GM18861 (cell line): Measurements from ENCODE around the gene C10orf90.

Experiments used
- ATAC-seq: cut with Tn5 transposase; IDR thresholded peaks from one replicate; pipeline ENCODE4 v1.9.1; 2021; ENCODE audit not compliant: unreplicated experiment

C10orf90 gene

GRCh38 chr10:126637501-126637900 is 33.0 kb downstream of the C10orf90 start:
- ATAC-seq = no peak

- ATAC-seq = no peak
Measured at GRCh38 chr10:126634911-126635310, 35.6 kb downstream of the C10orf90 start.

- ATAC-seq = no peak
Measured at GRCh38 chr10:126634347-126634746, 36.1 kb downstream of the C10orf90 start.

- ATAC-seq = no peak
Measured at GRCh38 chr10:126632705-126633104, 37.8 kb downstream of the C10orf90 start.

GRCh38 chr10:126629925-126630624 is 40.4 kb downstream of the C10orf90 start:
- no peak for ATAC-seq

GRCh38 chr10:126628746-126629145 is 41.7 kb downstream of the C10orf90 start:
- no peak for ATAC-seq

GRCh38 chr10:126621846-126622245 is 48.6 kb downstream of the C10orf90 start:
- ATAC-seq = no peak

- no peak for ATAC-seq
Measured at GRCh38 chr10:126618466-126618865, 52.0 kb downstream of the C10orf90 start.

- no peak for ATAC-seq
Measured at GRCh38 chr10:126617733-126618132, 52.8 kb downstream of the C10orf90 start.

GRCh38 chr10:126617208-126617607 is 53.3 kb downstream of the C10orf90 start:
- no peak for ATAC-seq

GRCh38 chr10:126616737-126617136 is 53.8 kb downstream of the C10orf90 start:
- ATAC-seq = no peak

- no peak for ATAC-seq
Measured at GRCh38 chr10:126611303-126611702, 59.2 kb downstream of the C10orf90 start.

GRCh38 chr10:126609566-126609965 is 60.9 kb downstream of the C10orf90 start:
- no peak for ATAC-seq

GRCh38 chr10:126599949-126600682 is 70.4 kb downstream of the C10orf90 start:
- no peak for ATAC-seq

- no peak for ATAC-seq
Measured at GRCh38 chr10:126598009-126598408, 72.5 kb downstream of the C10orf90 start.

GRCh38 chr10:126597211-126597610 is 73.3 kb downstream of the C10orf90 start:
- ATAC-seq = no peak

GRCh38 chr10:126596472-126597016 is 73.9 kb downstream of the C10orf90 start:
- ATAC-seq = no peak

- no peak for ATAC-seq
Measured at GRCh38 chr10:126595160-126595559, 75.3 kb downstream of the C10orf90 start.

GRCh38 chr10:126593968-126594701 is 76.4 kb downstream of the C10orf90 start:
- ATAC-seq = no peak

- no peak for ATAC-seq
Measured at GRCh38 chr10:126592901-126593300, 77.6 kb downstream of the C10orf90 start.

GRCh38 chr10:126588024-126588423 is 82.5 kb downstream of the C10orf90 start:
- ATAC-seq = no peak
